HG02840 (cell line): ENCODE measurements around the gene ITIH5.

Experiments used
- ATAC-seq: cut with Tn5 transposase; IDR thresholded peaks from one replicate; pipeline ENCODE4 v1.9.1; 2021; ENCODE audit warnings: mild to moderate bottlenecking, moderate library complexity, moderate number of reproducible peaks; ENCODE audit not compliant: unreplicated experiment, low FRiP score

ITIH5 gene

GRCh38 chr10:7635408-7636125 lies 31.2 kb downstream of the ITIH5 start:
- ATAC-seq = no peak

GRCh38 chr10:7634142-7634894 lies 32.4 kb downstream of the ITIH5 start:
- no peak for ATAC-seq

- ATAC-seq = no peak
These were observed 40.5 kb downstream of the ITIH5 start for GRCh38 chr10:7626283-7626682.

GRCh38 chr10:7625836-7626235 lies 40.9 kb downstream of the ITIH5 start:
- ATAC-seq = no peak

GRCh38 chr10:7625009-7625408 lies 41.8 kb downstream of the ITIH5 start:
- ATAC-seq = no peak

- no peak for ATAC-seq
These were observed 43.8 kb downstream of the ITIH5 start for GRCh38 chr10:7622969-7623368.

- no peak for ATAC-seq
These were observed 48.3 kb downstream of the ITIH5 start for GRCh38 chr10:7618461-7618860.

- ATAC-seq = no peak
These were observed 54.9 kb downstream of the ITIH5 start for GRCh38 chr10:7611909-7612308.

GRCh38 chr10:7610651-7611389 lies 55.9 kb downstream of the ITIH5 start:
- no peak for ATAC-seq

GRCh38 chr10:7610026-7610425 lies 56.7 kb downstream of the ITIH5 start:
- ATAC-seq = no peak

- no peak for ATAC-seq
These were observed 57.2 kb downstream of the ITIH5 start for GRCh38 chr10:7609556-7609955.

- ATAC-seq = no peak
These were observed 58.8 kb downstream of the ITIH5 start for GRCh38 chr10:7608001-7608400.

- no peak for ATAC-seq
These were observed 59.8 kb downstream of the ITIH5 start for GRCh38 chr10:7606951-7607404.

- no peak for ATAC-seq
These were observed 61.0 kb downstream of the ITIH5 start for GRCh38 chr10:7605565-7606295.

- ATAC-seq = no peak
These were observed 65.6 kb downstream of the ITIH5 start for GRCh38 chr10:7601023-7601656.

- ATAC-seq = no peak
These were observed 68.0 kb downstream of the ITIH5 start for GRCh38 chr10:7598771-7599170.

- no peak for ATAC-seq
These were observed 70.4 kb downstream of the ITIH5 start for GRCh38 chr10:7596356-7596755.

GRCh38 chr10:7593905-7594304 lies 72.9 kb downstream of the ITIH5 start:
- no peak for ATAC-seq

- no peak for ATAC-seq
These were observed 73.7 kb downstream of the ITIH5 start for GRCh38 chr10:7593063-7593462.

- ATAC-seq = no peak
These were observed 74.1 kb downstream of the ITIH5 start for GRCh38 chr10:7592627-7593026.
